HepG2 (cell line): Measurements from ENCODE around the gene SNX4. TPM values are rescaled to one million over a fixed set of nuclear protein-coding genes. Genes with fewer than 3 reads are reported as not detected.

Experiments used
- CBX1 ChIP-seq: IDR thresholded peaks from one replicate; pipeline ENCODE4 v1.6.1; 2016; ENCODE audit warnings: antibody characterized with exemption, low read depth
- DDIT3 ChIP-seq: sonication (generic); formaldehyde crosslinking; IDR thresholded peaks from 2 replicates; pipeline ENCODE4 v1.4.0; 2020; ENCODE audit warnings: mild to moderate bottlenecking, missing genetic modification reagents
- DMAP1 ChIP-seq: IDR thresholded peaks from 2 replicates; pipeline ENCODE4 v1.6.1; 2016
- ELK4 ChIP-seq: sonication (generic); formaldehyde crosslinking; IDR thresholded peaks from 2 replicates; pipeline ENCODE4 v1.9.0; 2021; ENCODE audit warnings: missing genetic modification reagents, borderline replicate concordance
- FLYWCH1 ChIP-seq: sonication (generic); formaldehyde crosslinking; IDR thresholded peaks from 2 replicates; pipeline ENCODE4 v1.8.1; 2023; ENCODE audit warnings: mild to moderate bottlenecking, missing genetic modification reagents
- HNF4A ChIP-seq: sonication (generic); formaldehyde crosslinking; IDR thresholded peaks from 2 replicates; pipeline ENCODE4 v1.4.0; 2020; ENCODE audit warnings: missing genetic modification reagents
- KDM1A ChIP-seq: IDR thresholded peaks from 2 replicates; pipeline ENCODE4 v1.6.1; 2016; ENCODE audit warnings: missing compliant biosample characterization
- PAXIP1 ChIP-seq: sonication (generic); formaldehyde crosslinking; conservative IDR thresholded peaks from 2 replicates; pipeline ENCODE4 v1.4.0; 2020; ENCODE audit warnings: mild to moderate bottlenecking, missing genetic modification reagents, moderate library complexity
- POLR2AphosphoS2 ChIP-seq: IDR thresholded peaks from 2 replicates; pipeline ENCODE4 v1.6.1; 2011; ENCODE audit warnings: low read depth, low read length, improper control_type of control experiment
- POLR2G ChIP-seq: fragments of 200-400 bp; formaldehyde crosslinking; IDR thresholded peaks from 2 replicates; pipeline ENCODE4 v1.6.1; 2018; ENCODE audit warnings: mild to moderate bottlenecking, low read depth, low read length, moderate library complexity
- SP5 ChIP-seq: IDR thresholded peaks from 2 replicates; pipeline ENCODE4 v1.6.1; 2016; ENCODE audit warnings: low read depth, borderline replicate concordance
- TRAFD1 ChIP-seq: sonication (generic); formaldehyde crosslinking; IDR thresholded peaks from 2 replicates; pipeline ENCODE4 v1.5.1; 2020; ENCODE audit warnings: missing genetic modification reagents, mild to moderate bottlenecking, borderline replicate concordance
- YEATS4 ChIP-seq: sonication (generic); formaldehyde crosslinking; IDR thresholded peaks from 2 replicates; pipeline ENCODE4 v1.4.0; 2020; ENCODE audit warnings: missing genetic modification reagents, borderline replicate concordance
- ZMYM4 ChIP-seq: sonication (generic); formaldehyde crosslinking; IDR thresholded peaks from 2 replicates; pipeline ENCODE4 v1.8.1; 2023; ENCODE audit warnings: mild to moderate bottlenecking, missing genetic modification reagents
- ZNF124 ChIP-seq: sonication (generic); formaldehyde crosslinking; IDR thresholded peaks from 2 replicates; pipeline ENCODE4 v1.4.0; 2020; ENCODE audit warnings: missing genetic modification reagents
- ZNF362 ChIP-seq: sonication (generic); formaldehyde crosslinking; IDR thresholded peaks from 2 replicates; pipeline ENCODE4 v1.4.0; 2020; ENCODE audit warnings: missing genetic modification reagents, mild to moderate bottlenecking, borderline replicate concordance
- ZNF431 ChIP-seq: sonication (generic); formaldehyde crosslinking; IDR thresholded peaks from 2 replicates; pipeline ENCODE4 v1.9.0; 2022; ENCODE audit warnings: missing genetic modification reagents, low read depth, mild to moderate bottlenecking, borderline replicate concordance
- ZNF530 ChIP-seq: sonication (generic); formaldehyde crosslinking; IDR thresholded peaks from 2 replicates; pipeline ENCODE4 v1.5.0; 2020; ENCODE audit warnings: low read depth, mild to moderate bottlenecking, missing genetic modification reagents
- ZNF569 ChIP-seq: sonication (generic); formaldehyde crosslinking; IDR thresholded peaks from 2 replicates; pipeline ENCODE4 v1.5.0; 2020; ENCODE audit warnings: mild to moderate bottlenecking, missing genetic modification reagents, moderate library complexity, borderline replicate concordance
- ZNF644 ChIP-seq: IDR thresholded peaks from 2 replicates; pipeline ENCODE4 v1.6.1; 2016; ENCODE audit warnings: low read depth
- ZZZ3 ChIP-seq: sonication (generic); formaldehyde crosslinking; IDR thresholded peaks from 2 replicates; pipeline ENCODE4 v1.4.0; 2020; ENCODE audit warnings: missing genetic modification reagents, mild to moderate bottlenecking, borderline replicate concordance
- polyA plus RNA-seq, 8 experiments: library from polyadenylated mRNA; depleted of rRNA in 3 of 8; stranded (reverse) in 7 of 8; unstranded in 1 of 8; fragments of >200 nt; fragmentation: Illumina TruSeq in 4 of 8; extraction: Trizol in 4 of 8; gene quantifications; 2 replicates each; pipeline versions ENCODE4 v1.2.1 to v1.2.3, GENCODE V29; 2011 to 2016; ENCODE audit warnings: low read depth in 4 of 8, missing spikeins in 1 of 8, mixed read lengths in 1 of 8; ENCODE audit not compliant: insufficient read depth in 1 of 8
- total RNA-seq, 5 experiments: library from RNA; depleted of rRNA; stranded (reverse); fragments of >200 nt; fragmentation: Illumina TruSeq; extraction: Trizol; gene quantifications; 2 replicates each; pipeline ENCODE4 v1.2.3, GENCODE V29; 2016; ENCODE audit warnings: low read depth in 1 of 5

Gene SNX4
- total and polyA plus RNA-seq, 2 of the 13 experiments (the other 11 are each of a cell fraction or from before 2014, with no cell fraction given), result 18.1 to 73.6 TPM

GRCh38 chr3:125440559-125440955 lies 79.4 kb downstream of the SNX4 start (continued):
- TF ChIP-seq TRAFD1 (CRISPR knock-in tag) (no peak), ZNF644 (no peak), HNF4A (CRISPR knock-in tag) (0 out of 2 replicates have a peak, but pooled peaks have one; percentile 14), ZNF530 (no peak), ZNF362 (CRISPR knock-in tag) (no peak), DMAP1 (CRISPR knock-in tag) (0 out of 2 replicates have a peak, but pooled peaks have one; percentile 24), CBX1 (no peak), YEATS4 (CRISPR knock-in tag) (0 out of 2 replicates have a peak, but pooled peaks have one; percentile 40), ZNF124 (no peak), POLR2G (no peak), ZZZ3 (no peak), ZNF569 (CRISPR knock-in tag) (no peak), POLR2AphosphoS2 (no peak), SP5 (CRISPR knock-in tag) (peak; percentile 38; the same call in 1 of the 2 replicates), KDM1A (CRISPR knock-in tag) (no peak), ZMYM4 (CRISPR knock-in tag) (peak; percentile 27; the same call in 1 of the 2 replicates), ZNF431 (CRISPR knock-in tag) (no peak), FLYWCH1 (CRISPR knock-in tag) (no peak), PAXIP1 (peak; percentile 43; the same call in 1 of the 2 replicates), DDIT3 (CRISPR knock-in tag) (no peak), ELK4 (CRISPR knock-in tag) (no peak)
